B cell (primary cell): ENCODE data around the gene MVK. TPM values are rescaled to one million over a fixed set of nuclear protein-coding genes. Genes with fewer than 3 reads are reported as not detected.

Source experiments
- ATAC-seq: fragments of 200-7000 bp; cut with Tn5 transposase; one replicate; pipeline ENCODE4 v1.10.0; 2021; ENCODE audit warnings: low read depth, mild to moderate bottlenecking, moderate number of reproducible peaks, moderate library complexity
- CTCF ChIA-PET: fragments of 350-600 bp; sonication (Branson Sonifier 250); formaldehyde crosslinking; loops from one replicate; lab custom pipeline; 2021; ENCODE audit warnings: antibody characterized with exemption, inconsistent platforms; lab: Charles Lee
- POLR2A ChIA-PET: fragments of 350-600 bp; sonication (Branson Sonifier 250); formaldehyde crosslinking; loops from one replicate; lab custom pipeline; 2021; ENCODE audit warnings: antibody characterized with exemption; lab: Charles Lee
- DNase-seq: peaks from one replicate; pipeline ENCODE4 v3.0.0; 2013
- H2AFZ ChIP-seq: 2 replicates; pipeline ENCODE4 v1.6.1; 2012; ENCODE audit warnings: mild to moderate bottlenecking, low read depth, low read length; ENCODE audit not compliant: insufficient read depth, poor library complexity, severe bottlenecking
- H3K27ac ChIP-seq, 2 donors: 1 replicate in 1 of 2; 2 replicates in 1 of 2; pipeline ENCODE4 v1.5.1; 2012 to 2013; ENCODE audit warnings: low read length in 2 of 2, mild to moderate bottlenecking in 2 of 2, moderate library complexity in 1 of 2
- H3K27me3 ChIP-seq, 4 experiments: fragments of 200-600 bp in 1 of 4; sonication (generic) in 1 of 4; replicated peaks in 1 of 4; 1 replicate in 2 of 4; 2 replicates in 2 of 4; pipeline versions ENCODE4 v1.6.1 to v1.7.0; 2013 to 2016; ENCODE audit warnings: low read length in 3 of 4, mild to moderate bottlenecking in 2 of 4, mixed read lengths in 1 of 4, moderate library complexity in 1 of 4; ENCODE audit not compliant: insufficient read depth in 4 of 4, control insufficient read depth in 3 of 4; ENCODE audit errors: control extremely low read depth in 1 of 4
- H3K36me3 ChIP-seq, 2 experiments: replicated peaks in 1 of 2; 1 replicate in 1 of 2; 2 replicates in 1 of 2; pipeline versions ENCODE4 v1.6.1 to v1.7.1; 2013; ENCODE audit warnings: low read length in 1 of 2; ENCODE audit not compliant: insufficient read depth in 2 of 2, control insufficient read depth in 1 of 2; ENCODE audit errors: control extremely low read depth in 1 of 2, extremely low read depth in 1 of 2
- H3K4me1 ChIP-seq, 2 donors: fragments of 200-600 bp in 1 of 2; sonication (generic) in 1 of 2; 1 replicate in 1 of 2; 2 replicates in 1 of 2; pipeline versions ENCODE4 v1.5.1 to v1.6.1; 2013 to 2017; ENCODE audit warnings: low read length in 2 of 2; ENCODE audit not compliant: control insufficient read depth in 2 of 2, insufficient read depth in 2 of 2
- H3K4me2 ChIP-seq: replicated peaks from 2 replicates; pipeline ENCODE3; 2012; ENCODE audit warnings: mild to moderate bottlenecking, low read depth, low read length; ENCODE audit not compliant: poor library complexity, severe bottlenecking
- H3K4me3 ChIP-seq, 5 experiments: fragments of 200-600 bp in 1 of 5; sonication (generic) in 1 of 5; 1 replicate in 3 of 5; 2 replicates in 2 of 5; pipeline versions ENCODE4 v1.5.1 to v1.7.0; 2011 to 2016; ENCODE audit warnings: low read length in 4 of 5, mild to moderate bottlenecking in 4 of 5, low read depth in 2 of 5, control low read depth in 1 of 5, moderate library complexity in 1 of 5; ENCODE audit not compliant: insufficient read depth in 1 of 5; ENCODE audit errors: control extremely low read depth in 1 of 5, extremely low read depth in 1 of 5
- H3K79me2 ChIP-seq: fragments of 200-600 bp; sonication (generic); one replicate; pipeline ENCODE4 v1.6.0; 2016; ENCODE audit warnings: low read length; ENCODE audit not compliant: control insufficient read depth, insufficient read depth
- H3K9ac ChIP-seq: fragments of 200-600 bp; sonication (generic); 2 replicates; pipeline ENCODE4 v1.6.1; 2017; ENCODE audit warnings: mild to moderate bottlenecking, low read length, moderate library complexity
- H3K9me3 ChIP-seq, 3 donors: one replicate each; pipeline versions ENCODE4 v1.6.1 to v1.7.1; 2013; ENCODE audit warnings: low read length in 2 of 3; ENCODE audit not compliant: control insufficient read depth in 2 of 3, insufficient read depth in 1 of 3; ENCODE audit errors: control extremely low read depth in 1 of 3
- H4K20me1 ChIP-seq: 2 replicates; pipeline ENCODE4 v1.6.0; 2012; ENCODE audit warnings: mild to moderate bottlenecking, low read length; ENCODE audit not compliant: insufficient read depth, control insufficient read depth, poor library complexity, severe bottlenecking
- H3K27ac Mint-ChIP-seq: one replicate; pipeline ENCODE4 v1.8.0; 2021; ENCODE audit warnings: mixed read lengths
- H3K27me3 Mint-ChIP-seq: one replicate; pipeline ENCODE4 v1.8.0; 2021; ENCODE audit warnings: mixed read lengths
- H3K4me1 Mint-ChIP-seq: one replicate; pipeline ENCODE4 v1.8.0; 2021; ENCODE audit warnings: mixed read lengths
- H3K4me3 Mint-ChIP-seq: one replicate; pipeline ENCODE4 v1.8.0; 2021; ENCODE audit warnings: mixed read lengths
- H3K9me3 Mint-ChIP-seq: one replicate; pipeline ENCODE4 v1.8.0; 2022; ENCODE audit warnings: mixed read lengths; ENCODE audit not compliant: insufficient read depth
- CTCF ChIP-seq: fragments of 200-600 bp; IDR thresholded peaks from one replicate; pipeline ENCODE4 v1.8.0; 2022; ENCODE audit warnings: antibody characterized with exemption, mild to moderate bottlenecking
- EZH2 ChIP-seq: IDR thresholded peaks from 2 replicates; pipeline ENCODE4 v1.6.1; 2012; ENCODE audit warnings: borderline replicate concordance, low read depth, mild to moderate bottlenecking, moderate library complexity, low read length; ENCODE audit not compliant: insufficient read depth, poor library complexity, severe bottlenecking
- WGBS: methylation state at CpG from one replicate; pipeline ENCODE4 v1.1.5; 2013; ENCODE audit warnings: missing lambda C conversion rate; ENCODE audit not compliant: insufficient coverage; 5-methylcytosine and 5-hydroxymethylcytosine counted together
- intact Hi-C: fragments of 100-400 bp; cut with micrococcal nuclease; formaldehyde crosslinking; loops from one replicate; pipeline ENCODE4 v1.10.0; 2022
- polyA plus RNA-seq: library from polyadenylated mRNA; depleted of rRNA; stranded (reverse); fragments of >200 nt; gene quantifications from 2 replicates; pipeline ENCODE4 v1.2.3, GENCODE V29; 2012
- total RNA-seq, 2 donors: library from RNA; stranded (reverse); fragments of 120-200 nt in 1 of 2; gene quantifications; 1 replicate in 1 of 2; 2 replicates in 1 of 2; pipeline versions ENCODE4 v1.2.3 to v1.2.4, GENCODE V29; 2013 to 2022

Gene MVK
- total and polyA plus RNA-seq, 2 donors (not counting 1 experiment from before 2014, with no cell fraction given) = 12.1 to 12.5 TPM

- no peaks in the 10 kb centered on the region for H3K9me3 Mint-ChIP-seq
- Histone ChIP-seq H3K4me3 (no peak overlapping the region), H3K27ac (no peak overlapping the region), H3K36me3 (peaks cover 0 to 35% of the 10 kb centered on the region in 2 experiments), H3K9ac (no peak overlapping the region), H3K9me3 (no peaks in the 10 kb centered on the region), H3K4me1 (no peaks in the 10 kb centered on the region), H4K20me1 (no peaks in the 10 kb centered on the region), H3K4me2 (no peak overlapping the region), H2AFZ (no peak overlapping the region), H3K27me3 (no peaks in the 10 kb centered on the region), H3K79me2 (no peaks in the 10 kb centered on the region)
- DNase-seq = no peak
- TF ChIP-seq CTCF (no peak), EZH2 (no peak)
- H3K4me3 Mint-ChIP-seq = no peak overlapping the region
- no peak for ATAC-seq
- CTCF ChIA-PET = no interaction called here
- POLR2A ChIA-PET = no interaction called here
- 98% methylated on average over 13 of the region's 13 CpGs for WGBS
- no peak overlapping the region for H3K27ac Mint-ChIP-seq
- intact Hi-C loops = no loop called here
- no peaks in the 10 kb centered on the region for H3K4me1 Mint-ChIP-seq
- H3K27me3 Mint-ChIP-seq = no peaks in the 10 kb centered on the region
Measured at GRCh38 chr12:109580684-109581333, 7.2 kb downstream of the MVK start.

GRCh38 chr12:109581334-109581691, 7.7 kb downstream of the MVK start:
- H3K36me3 ChIP-seq = peaks cover 0 to 33% of the 10 kb centered on the region in 2 experiments
- no peak overlapping the region for H3K4me2 ChIP-seq
- H3K27me3 ChIP-seq = no peaks in the 10 kb centered on the region
- no peak overlapping the region for H3K27ac Mint-ChIP-seq
- ATAC-seq = no peak
- TF ChIP-seq CTCF (no peak), EZH2 (no peak)
- H3K79me2 ChIP-seq = no peaks in the 10 kb centered on the region
- H3K27ac ChIP-seq = no peak overlapping the region
- H3K4me3 ChIP-seq = no peak overlapping the region
- no peak overlapping the region for H3K9ac ChIP-seq
- H4K20me1 ChIP-seq = no peaks in the 10 kb centered on the region
- H3K9me3 Mint-ChIP-seq = no peaks in the 10 kb centered on the region
- H3K27me3 Mint-ChIP-seq = no peaks in the 10 kb centered on the region
- no peak overlapping the region for H2AFZ ChIP-seq
- no peaks in the 10 kb centered on the region for H3K4me1 ChIP-seq
- no peak for DNase-seq
- POLR2A ChIA-PET = no interaction called here
- WGBS = 99% methylated on average over 16 of the region's 18 CpGs
- intact Hi-C loops = no loop called here
- H3K9me3 ChIP-seq = no peaks in the 10 kb centered on the region
- H3K4me3 Mint-ChIP-seq = no peak overlapping the region
- H3K4me1 Mint-ChIP-seq = no peaks in the 10 kb centered on the region
- CTCF ChIA-PET = no interaction called here
